ENCODE data around the gene NSD1. TPM values are rescaled to one million over a fixed set of nuclear protein-coding genes. Genes with fewer than 3 reads are reported as not detected.

NSD1 gene
- total and polyA plus RNA-seq, 9 of the 15 experiments (the other 6 are each of a cell fraction or from before 2014, with no cell fraction given) = 3.8 to 51.0 (median 24.7) TPM

DNA sequence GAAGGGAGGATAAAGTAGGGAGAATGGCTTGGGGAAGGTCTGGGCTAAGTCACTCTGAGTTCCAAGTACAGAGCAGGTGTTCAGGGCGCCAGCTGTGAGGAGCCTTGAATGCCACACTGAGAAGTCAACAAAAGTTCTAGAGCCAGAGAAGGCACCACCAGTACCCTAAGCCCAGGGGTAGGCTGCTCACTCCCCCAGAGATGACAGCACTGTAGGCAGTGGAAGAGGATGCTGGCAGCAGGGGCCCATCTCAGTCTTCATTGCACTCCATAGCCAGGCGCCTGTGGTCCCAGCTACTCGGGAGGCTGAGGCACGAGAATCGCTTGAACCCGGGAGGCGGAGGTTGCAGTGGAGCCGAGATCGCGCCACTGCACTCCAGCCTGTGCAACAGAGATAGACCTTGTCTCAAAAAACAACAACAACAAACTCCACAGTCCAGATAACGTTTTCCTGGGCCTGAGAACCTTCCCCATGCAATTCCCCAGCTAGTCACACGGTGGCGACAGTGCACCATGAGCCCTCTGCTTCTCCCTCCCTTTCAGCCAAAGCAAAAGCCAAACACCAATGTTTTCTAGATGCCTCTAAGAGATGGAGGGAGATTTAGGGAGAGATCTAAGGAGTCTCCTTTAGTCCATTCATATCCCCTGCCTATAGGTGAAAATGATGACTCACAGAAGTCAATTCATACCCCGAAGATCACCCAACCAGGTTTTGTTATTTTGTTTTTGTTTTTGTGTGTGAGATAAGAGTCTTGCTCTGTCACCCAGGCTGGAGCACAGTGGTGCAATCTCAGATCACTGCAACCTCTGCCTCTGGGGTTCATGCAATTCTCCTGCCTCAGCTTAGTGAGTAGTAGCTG is 19.8 kb upstream of the NSD1 start (continued):
- TF ChIP-seq, protein P1, sequence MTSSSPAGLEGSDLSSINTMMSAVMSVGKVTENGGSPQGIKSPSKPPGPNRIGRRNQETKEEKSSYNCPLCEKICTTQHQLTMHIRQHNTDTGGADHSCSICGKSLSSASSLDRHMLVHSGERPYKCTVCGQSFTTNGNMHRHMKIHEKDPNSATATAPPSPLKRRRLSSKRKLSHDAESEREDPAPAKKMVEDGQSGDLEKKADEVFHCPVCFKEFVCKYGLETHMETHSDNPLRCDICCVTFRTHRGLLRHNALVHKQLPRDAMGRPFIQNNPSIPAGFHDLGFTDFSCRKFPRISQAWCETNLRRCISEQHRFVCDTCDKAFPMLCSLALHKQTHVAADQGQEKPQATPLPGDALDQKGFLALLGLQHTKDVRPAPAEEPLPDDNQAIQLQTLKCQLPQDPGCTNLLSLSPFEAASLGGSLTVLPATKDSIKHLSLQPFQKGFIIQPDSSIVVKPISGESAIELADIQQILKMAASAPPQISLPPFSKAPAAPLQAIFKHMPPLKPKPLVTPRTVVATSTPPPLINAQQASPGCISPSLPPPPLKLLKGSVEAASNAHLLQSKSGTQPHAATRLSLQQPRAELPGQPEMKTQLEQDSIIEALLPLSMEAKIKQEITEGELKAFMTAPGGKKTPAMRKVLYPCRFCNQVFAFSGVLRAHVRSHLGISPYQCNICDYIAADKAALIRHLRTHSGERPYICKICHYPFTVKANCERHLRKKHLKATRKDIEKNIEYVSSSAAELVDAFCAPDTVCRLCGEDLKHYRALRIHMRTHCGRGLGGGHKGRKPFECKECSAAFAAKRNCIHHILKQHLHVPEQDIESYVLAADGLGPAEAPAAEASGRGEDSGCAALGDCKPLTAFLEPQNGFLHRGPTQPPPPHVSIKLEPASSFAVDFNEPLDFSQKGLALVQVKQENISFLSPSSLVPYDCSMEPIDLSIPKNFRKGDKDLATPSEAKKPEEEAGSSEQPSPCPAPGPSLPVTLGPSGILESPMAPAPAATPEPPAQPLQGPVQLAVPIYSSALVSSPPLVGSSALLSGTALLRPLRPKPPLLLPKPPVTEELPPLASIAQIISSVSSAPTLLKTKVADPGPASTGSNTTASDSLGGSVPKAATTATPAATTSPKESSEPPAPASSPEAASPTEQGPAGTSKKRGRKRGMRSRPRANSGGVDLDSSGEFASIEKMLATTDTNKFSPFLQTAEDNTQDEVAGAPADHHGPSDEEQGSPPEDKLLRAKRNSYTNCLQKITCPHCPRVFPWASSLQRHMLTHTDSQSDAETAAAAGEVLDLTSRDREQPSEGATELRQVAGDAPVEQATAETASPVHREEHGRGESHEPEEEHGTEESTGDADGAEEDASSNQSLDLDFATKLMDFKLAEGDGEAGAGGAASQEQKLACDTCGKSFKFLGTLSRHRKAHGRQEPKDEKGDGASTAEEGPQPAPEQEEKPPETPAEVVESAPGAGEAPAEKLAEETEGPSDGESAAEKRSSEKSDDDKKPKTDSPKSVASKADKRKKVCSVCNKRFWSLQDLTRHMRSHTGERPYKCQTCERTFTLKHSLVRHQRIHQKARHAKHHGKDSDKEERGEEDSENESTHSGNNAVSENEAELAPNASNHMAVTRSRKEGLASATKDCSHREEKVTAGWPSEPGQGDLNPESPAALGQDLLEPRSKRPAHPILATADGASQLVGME (CRISPR knock-in tag; IDR thresholded peaks at IDR 0.05) = no peak
- TF ChIP-seq MCM7 (IDR thresholded peaks at IDR 0.05) (no peak), PTRF (tag; IDR thresholded peaks at IDR 0.05) (no peak), DPF2 (IDR thresholded peaks at IDR 0.05) (peak; percentile 87), SUPT5H (IDR thresholded peaks at IDR 0.05) (no peak)
- TF ChIP-seq, protein P2, sequence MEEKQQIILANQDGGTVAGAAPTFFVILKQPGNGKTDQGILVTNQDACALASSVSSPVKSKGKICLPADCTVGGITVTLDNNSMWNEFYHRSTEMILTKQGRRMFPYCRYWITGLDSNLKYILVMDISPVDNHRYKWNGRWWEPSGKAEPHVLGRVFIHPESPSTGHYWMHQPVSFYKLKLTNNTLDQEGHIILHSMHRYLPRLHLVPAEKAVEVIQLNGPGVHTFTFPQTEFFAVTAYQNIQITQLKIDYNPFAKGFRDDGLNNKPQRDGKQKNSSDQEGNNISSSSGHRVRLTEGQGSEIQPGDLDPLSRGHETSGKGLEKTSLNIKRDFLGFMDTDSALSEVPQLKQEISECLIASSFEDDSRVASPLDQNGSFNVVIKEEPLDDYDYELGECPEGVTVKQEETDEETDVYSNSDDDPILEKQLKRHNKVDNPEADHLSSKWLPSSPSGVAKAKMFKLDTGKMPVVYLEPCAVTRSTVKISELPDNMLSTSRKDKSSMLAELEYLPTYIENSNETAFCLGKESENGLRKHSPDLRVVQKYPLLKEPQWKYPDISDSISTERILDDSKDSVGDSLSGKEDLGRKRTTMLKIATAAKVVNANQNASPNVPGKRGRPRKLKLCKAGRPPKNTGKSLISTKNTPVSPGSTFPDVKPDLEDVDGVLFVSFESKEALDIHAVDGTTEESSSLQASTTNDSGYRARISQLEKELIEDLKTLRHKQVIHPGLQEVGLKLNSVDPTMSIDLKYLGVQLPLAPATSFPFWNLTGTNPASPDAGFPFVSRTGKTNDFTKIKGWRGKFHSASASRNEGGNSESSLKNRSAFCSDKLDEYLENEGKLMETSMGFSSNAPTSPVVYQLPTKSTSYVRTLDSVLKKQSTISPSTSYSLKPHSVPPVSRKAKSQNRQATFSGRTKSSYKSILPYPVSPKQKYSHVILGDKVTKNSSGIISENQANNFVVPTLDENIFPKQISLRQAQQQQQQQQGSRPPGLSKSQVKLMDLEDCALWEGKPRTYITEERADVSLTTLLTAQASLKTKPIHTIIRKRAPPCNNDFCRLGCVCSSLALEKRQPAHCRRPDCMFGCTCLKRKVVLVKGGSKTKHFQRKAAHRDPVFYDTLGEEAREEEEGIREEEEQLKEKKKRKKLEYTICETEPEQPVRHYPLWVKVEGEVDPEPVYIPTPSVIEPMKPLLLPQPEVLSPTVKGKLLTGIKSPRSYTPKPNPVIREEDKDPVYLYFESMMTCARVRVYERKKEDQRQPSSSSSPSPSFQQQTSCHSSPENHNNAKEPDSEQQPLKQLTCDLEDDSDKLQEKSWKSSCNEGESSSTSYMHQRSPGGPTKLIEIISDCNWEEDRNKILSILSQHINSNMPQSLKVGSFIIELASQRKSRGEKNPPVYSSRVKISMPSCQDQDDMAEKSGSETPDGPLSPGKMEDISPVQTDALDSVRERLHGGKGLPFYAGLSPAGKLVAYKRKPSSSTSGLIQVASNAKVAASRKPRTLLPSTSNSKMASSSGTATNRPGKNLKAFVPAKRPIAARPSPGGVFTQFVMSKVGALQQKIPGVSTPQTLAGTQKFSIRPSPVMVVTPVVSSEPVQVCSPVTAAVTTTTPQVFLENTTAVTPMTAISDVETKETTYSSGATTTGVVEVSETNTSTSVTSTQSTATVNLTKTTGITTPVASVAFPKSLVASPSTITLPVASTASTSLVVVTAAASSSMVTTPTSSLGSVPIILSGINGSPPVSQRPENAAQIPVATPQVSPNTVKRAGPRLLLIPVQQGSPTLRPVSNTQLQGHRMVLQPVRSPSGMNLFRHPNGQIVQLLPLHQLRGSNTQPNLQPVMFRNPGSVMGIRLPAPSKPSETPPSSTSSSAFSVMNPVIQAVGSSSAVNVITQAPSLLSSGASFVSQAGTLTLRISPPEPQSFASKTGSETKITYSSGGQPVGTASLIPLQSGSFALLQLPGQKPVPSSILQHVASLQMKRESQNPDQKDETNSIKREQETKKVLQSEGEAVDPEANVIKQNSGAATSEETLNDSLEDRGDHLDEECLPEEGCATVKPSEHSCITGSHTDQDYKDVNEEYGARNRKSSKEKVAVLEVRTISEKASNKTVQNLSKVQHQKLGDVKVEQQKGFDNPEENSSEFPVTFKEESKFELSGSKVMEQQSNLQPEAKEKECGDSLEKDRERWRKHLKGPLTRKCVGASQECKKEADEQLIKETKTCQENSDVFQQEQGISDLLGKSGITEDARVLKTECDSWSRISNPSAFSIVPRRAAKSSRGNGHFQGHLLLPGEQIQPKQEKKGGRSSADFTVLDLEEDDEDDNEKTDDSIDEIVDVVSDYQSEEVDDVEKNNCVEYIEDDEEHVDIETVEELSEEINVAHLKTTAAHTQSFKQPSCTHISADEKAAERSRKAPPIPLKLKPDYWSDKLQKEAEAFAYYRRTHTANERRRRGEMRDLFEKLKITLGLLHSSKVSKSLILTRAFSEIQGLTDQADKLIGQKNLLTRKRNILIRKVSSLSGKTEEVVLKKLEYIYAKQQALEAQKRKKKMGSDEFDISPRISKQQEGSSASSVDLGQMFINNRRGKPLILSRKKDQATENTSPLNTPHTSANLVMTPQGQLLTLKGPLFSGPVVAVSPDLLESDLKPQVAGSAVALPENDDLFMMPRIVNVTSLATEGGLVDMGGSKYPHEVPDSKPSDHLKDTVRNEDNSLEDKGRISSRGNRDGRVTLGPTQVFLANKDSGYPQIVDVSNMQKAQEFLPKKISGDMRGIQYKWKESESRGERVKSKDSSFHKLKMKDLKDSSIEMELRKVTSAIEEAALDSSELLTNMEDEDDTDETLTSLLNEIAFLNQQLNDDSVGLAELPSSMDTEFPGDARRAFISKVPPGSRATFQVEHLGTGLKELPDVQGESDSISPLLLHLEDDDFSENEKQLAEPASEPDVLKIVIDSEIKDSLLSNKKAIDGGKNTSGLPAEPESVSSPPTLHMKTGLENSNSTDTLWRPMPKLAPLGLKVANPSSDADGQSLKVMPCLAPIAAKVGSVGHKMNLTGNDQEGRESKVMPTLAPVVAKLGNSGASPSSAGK (IDR thresholded peaks at IDR 0.05) = no peak

Data from K562 (cell line).